ENCODE measurements around the gene CA7.
A peak's percentile ranks its signal among the peaks of the same experiment; 100 is the strongest.
"Not testable (repeated sequence)": the region's sequence is repeated elsewhere in the genome, so short reads cannot be mapped to it uniquely, and the experiment has no call there.

Gene CA7

DNA sequence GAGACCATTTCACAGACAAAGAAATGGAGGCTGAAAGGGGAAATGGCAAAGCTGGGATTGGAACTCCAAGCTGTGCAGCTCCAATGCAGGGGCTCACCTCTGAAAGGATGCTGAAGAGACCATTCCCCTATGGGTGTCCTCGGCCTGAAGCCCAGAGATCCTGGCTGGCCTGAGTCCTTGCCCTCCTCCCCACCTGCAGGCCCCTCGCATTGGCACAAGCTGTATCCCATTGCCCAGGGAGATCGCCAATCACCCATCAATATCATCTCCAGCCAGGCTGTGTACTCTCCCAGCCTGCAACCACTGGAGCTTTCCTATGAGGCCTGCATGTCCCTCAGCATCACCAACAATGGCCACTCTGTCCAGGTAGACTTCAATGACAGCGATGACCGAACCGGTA is 2.6 kb downstream of the CA7 start:
- DNase-seq = peak; percentile 34

- peak; percentile 26 for DNase-seq
Measured at GRCh38 chr16:66847533-66848067, 3.4 kb downstream of the CA7 start.

DNA sequence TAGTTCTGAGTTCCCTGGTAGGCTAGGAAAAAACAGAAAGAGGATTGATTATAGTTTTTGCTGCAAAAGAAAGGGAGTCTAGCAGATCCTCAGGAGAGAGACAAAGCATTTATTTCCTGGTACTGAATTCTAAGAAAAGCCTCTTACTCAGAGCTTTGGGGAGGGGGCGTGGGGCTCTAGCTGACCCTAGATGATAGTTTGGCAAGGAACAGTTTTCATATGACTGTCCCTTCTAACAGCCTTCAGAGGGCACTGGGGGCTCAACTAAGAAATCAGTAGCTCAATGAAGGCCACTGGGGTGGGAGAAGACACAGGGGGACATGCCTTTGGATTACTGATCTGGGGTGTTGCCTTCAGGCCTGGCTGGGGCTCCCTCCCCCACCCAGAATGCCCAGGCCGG is 4.0 kb downstream of the CA7 start:
- peak; percentile 40 for DNase-seq

DNA sequence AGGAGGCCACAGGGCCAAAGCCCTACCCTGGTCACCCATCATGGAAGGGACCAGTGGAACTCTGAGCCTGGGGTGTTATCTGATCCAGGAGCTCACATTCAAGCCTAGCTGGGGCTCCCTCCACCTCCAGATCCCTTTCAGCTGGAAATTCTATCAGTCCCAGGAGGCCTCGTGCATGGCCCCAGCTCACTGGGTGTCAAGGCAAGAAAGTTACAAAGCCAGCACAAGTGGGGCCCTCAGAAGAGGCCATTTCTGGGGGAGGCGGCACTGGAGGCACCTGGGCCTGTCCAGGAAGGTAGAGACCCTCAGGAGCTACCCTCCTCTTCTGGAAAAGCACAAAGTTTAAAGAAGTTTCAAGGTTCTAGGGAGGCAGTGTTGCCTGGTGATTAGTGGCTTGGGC is 4.8 kb downstream of the CA7 start:
- DNase-seq = no peak

DNA sequence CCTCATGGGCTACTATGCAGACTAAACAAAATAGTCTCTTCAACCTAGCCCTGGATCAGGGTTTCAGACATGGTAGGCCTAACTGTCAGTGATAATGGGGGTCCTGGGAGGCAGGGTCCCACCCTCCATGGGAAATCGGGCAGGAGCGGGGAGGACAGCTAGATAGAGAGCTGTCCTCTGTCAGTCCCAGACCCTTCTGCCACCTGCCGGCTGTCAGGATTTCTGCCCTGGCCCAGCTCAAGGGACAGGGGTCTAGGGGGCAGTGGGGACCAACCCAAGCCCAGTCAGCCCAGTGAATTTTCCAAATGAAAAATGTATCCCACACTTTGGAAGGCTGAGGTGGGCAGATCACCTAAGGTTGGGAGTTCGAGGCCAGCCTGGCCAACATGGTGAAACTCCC is 5.3 kb downstream of the CA7 start:
- peak; percentile 36 for DNase-seq

DNA sequence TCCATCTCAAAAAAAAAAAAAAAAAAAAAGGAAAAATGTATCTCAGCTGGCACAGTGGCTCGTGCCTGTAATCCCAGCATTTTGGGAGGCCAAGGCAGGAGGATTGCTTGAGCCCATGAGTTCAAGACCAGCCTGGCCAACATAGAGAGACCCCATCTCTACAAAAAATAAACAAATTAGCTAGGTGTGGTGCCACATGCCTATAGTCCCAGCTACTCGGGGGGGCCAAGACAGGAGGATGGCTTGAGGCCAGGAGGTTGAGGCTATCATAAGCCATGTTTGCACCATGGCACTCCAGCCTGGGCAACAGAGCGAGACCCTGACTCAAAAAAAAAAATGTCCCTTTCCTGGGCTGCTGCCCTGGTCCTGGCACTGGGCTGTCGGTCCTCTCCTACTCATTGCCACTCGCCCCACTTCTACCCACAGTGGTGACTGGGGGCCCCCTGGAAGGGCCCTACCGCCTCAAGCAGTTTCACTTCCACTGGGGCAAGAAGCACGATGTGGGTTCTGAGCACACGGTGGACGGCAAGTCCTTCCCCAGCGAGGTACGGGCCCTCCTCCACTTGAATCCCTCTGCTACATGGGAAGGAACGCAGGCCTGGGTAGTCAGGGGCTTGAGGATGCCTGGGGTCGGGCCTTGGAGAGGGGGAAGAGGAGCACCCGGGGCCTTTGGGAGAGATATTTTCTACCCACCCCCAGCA is 6.1 kb downstream of the CA7 start:
- DNase-seq = peak; percentile 48

DNA sequence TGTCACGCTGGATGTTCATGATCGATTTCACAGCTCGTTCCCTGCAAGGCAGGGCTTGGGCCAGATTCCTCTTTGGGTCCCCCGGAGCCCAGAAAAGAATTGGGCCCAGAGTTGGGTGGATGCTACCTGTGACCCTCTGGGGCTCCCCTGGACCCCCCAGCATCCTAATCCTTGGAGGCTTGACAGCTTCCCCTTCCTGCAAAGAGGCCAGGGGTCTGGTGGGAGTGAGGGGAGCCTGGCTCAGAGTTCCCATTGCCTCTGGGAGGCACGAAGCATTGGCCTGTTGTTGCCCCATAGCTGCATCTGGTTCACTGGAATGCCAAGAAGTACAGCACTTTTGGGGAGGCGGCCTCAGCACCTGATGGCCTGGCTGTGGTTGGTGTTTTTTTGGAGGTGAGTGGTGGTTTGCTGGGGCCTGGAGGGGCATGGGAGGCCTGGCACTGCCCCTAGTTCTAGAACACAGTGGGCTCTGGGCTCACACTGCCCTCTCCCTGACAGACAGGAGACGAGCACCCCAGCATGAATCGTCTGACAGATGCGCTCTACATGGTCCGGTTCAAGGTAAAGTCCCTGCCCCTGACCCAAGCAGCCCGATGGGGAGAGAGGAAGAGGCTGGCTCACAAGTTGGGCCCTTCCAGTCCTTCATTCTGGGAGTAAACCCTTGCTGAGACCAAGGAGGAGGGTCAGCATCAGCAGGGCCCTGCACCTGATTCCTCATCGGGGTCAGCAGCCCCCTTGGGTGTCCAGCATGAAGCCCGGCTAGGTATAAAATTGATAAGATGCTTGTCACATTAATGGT is 7.2 kb downstream of the CA7 start:
- DNase-seq = no peak

GRCh38 chr16:66853261-66854139 is 9.3 kb downstream of the CA7 start:
- no peak for DNase-seq

DNA sequence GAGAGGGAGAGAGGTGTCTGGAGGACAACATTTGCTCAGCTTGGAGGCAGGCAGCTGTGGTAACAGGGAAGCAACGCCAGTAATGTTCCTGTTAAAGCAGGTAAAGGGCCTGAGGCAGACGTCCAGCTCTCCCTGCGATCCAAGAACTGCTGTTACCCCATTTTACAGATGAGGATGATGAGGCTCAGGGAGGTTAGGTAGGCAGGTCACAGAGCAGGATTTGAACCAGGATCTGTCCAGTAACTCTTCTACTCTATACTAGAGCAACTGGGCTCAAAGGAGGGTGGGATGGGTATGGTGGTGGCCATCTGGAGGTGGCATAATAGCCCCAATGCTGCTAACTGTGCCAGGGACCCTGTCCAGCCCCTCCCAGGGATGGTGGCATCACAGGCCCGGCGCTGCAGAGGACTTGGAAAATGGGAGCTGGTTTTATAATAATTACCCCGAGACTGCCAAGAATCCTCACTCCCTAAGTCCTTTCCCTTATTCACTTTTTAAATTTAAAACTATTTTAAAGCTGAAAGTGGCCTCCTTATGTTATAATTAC is 12.0 kb downstream of the CA7 start:
- no peak for DNase-seq

DNA sequence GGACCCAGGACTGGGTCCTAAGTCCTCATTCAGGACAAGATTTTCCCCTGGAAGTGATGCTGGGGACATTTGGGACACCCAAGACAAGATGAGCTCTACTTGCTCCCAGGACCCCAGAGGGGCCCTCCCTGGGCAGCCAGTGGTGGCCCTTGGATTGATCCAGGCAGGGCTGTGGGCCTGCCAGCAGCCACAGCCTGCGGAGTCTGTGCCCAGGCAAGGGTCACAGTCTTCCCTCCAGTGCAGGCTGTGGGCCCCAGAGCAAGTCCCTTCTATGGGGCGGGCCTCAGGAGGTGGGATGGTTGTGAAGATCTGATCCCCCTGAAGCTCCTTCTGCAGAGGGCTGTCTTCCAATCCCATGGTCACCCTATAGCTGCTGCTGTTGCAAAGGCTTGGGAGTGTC is 12.6 kb downstream of the CA7 start:
- no peak for DNase-seq

DNA sequence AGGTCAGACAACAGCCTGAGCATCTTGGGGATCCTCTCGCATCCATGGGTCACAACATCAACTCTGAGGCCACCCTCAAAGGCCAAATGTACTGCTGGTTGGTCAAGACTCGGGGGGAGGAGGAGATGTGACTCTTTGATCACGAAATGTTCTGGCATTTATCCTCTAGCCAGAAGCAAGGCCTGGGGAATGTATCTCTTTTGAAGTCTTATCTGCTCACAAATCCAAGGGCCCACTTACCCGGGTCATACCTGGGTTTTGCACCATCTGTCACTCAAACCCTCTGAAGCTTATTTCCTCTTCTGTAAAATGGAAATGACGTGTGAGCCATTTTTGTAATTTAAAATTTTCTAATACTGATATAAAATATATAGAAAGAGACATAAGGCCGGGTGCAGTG is 13.2 kb downstream of the CA7 start:
- no peak for DNase-seq

- DNase-seq = no peak
Measured at GRCh38 chr16:66858740-66859396, 14.7 kb downstream of the CA7 start.

DNA sequence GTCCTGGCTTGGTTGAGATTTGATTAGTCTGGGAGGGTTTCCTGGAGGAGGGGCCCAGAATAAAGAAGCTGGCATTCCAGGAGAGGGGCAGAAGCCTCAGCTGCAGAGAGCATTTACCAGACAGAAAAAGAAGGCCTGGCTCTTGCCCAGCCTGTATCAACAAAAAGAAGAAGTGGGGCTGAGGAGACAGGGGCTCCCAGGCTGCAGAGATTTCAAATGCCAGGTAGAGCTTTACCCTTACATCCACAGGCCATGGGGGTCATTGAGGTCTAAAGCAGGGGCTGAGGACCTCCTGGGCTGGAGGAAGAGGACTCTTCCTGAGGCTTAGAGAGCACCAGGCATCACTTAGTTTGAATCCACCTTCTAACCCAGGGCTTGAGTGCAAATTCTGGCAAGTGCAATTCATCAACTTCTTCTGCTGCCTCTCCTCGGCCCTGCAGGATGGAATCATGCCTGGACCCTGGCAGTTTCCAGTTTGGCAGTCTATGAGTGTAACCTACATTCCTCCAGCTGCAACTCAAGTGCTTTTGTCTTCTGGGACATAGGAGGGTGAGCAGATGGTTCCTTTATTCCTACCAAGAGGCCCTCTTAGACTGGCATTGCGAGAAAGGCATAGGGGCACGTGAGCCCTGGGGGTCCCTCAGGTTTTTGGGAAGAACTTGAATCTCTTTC is 15.3 kb downstream of the CA7 start:
- DNase-seq = no peak

GRCh38 chr16:66862023-66862520 is 17.9 kb downstream of the CA7 start:
- DNase-seq = no peak

DNA sequence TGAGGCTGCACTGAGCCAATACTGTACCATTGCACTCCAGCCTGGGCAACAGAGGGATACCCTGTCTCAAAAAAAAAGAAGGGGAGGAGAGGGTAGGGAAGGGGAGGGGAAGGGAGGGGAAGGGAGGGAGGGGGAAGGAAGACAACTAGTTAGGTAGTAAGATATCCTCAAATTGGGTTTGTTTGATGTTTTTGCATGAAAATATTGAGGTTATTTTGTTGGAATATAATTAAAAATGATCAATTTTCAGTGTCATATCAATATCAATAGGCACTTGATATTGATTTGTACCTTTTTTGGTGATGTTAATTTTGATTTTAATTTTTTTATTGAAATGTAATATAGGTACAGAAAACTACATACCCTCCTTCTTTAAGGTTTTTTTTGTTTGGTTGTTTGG is 19.5 kb downstream of the CA7 start:
- no peak for DNase-seq

DNA sequence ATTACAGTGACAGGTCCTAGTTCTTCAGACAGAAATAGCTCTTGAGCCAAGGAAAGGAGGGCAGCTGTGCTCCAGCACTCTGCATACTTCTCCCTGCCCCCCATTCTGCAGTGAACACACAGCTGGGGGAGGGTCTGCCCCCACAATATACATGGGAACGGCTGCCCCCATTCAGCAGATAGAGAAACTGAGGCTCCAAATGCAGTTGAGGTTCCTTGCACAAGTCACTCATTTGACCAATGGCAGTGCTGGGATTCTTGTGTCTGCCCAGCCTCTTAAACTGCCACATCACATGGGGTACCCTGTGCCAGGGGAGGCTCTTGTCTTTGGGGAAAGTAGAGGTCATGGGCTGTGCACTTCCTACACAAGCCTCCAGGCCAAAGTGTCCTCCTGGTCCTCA is 25.2 kb downstream of the CA7 start:
- DNase-seq = no peak

- not testable (repeated sequence) for DNase-seq
Measured at GRCh38 chr16:66871363-66871762, 27.1 kb downstream of the CA7 start.

DNA sequence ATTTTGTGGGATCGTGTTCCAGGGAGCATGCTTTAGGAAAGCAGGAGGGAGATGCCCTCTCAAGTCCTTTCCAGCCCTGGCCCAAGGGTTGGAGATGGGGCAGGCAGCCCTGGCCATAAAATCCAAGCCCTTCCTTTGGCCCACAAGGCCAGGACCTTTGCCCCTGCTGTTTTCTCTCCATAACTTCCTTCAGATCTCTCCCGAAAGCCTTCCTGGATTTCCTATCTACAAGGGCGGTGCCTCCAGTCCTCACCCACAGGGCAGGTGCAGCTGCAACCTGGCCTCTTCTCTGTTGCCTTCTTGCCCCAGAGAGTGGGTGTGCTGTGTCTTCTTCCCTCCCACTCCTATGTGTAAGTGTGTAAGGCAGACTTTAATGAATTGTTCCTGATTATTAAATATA is 27.6 kb downstream of the CA7 start:
- DNase-seq = no peak

DNA sequence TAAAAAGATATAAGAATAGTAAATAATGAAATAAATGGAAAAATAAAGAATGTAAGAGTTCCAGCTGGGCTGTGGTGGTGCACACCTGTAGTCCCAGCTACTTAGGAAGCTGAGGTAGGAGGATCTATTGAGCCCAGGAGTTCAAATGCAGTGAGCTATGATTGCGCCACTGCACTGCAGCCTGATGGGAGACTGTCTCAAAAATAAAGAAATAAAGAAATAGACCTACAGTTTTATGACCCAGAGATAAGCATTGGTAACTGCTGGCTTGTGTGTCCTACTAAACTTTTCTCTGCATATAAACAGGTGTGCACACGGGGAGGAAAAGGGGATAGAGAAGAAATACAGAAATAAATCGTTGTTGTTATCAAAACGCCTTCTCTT is 28.3 kb downstream of the CA7 start:
- no peak for DNase-seq

DNA sequence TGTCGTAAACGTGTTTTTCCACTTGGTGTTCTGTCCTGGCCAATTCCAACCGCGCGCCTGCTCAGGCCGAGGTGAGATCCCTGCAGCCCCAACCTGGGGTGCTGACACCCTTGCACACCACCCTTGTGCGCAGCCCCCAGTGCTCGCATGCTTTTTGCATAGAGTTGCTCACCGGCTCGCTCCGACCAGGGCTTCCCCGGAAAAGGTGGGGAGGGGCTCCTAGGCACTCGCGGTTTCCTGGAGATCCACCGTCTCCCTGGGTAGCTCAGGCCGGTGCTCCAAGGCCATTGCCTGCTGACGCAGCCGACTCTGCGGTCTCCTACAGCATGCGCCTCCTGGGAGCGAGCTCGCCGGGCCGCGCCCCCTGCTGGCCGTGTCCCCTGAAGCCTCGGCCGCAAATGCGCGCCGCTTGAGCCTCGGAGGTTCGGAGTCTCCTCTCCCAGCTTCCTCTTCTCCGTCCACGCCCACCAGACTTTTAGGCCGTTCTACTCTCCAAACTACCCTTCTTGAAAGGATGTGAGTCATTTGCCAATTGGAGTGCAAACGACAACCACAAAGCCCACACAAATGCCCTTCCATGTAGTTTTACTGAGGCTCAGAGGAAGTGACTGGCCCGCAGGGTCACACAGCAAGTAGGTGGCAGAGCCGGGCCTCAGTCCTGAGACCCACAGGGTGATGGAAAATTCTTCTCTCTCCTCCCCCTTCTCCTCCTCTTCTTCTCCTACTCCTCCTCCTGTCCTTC is 28.9 kb downstream of the CA7 start:
- peak; percentile 98 for DNase-seq

DNA sequence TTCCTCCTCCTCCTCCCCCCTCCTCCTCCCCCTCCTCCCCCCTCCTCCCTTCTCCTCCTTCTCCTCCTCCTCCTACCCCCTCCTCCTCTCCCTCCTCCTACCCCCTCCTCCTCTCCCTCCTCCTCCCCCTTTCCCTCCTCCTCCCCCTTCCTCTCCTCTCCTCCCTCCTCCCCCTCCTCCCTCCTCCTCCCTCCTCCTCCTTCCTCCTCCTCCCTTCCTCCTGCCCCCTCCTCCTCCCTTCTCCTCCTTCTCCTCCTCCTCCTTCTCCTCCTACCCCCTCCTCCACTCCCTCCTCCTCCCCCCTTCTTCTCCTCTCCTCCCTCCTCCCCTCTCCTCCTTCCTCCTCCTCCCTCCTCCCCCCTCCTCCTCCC is 29.5 kb downstream of the CA7 start:
- DNase-seq = no peak
